GM13976 (cell line): ENCODE data around the gene UBE2R2.
"Not testable (repeated sequence)": the region's sequence is repeated elsewhere in the genome, so short reads cannot be mapped to it uniquely, and the experiment has no call there.

Experiments used
- DNase-seq: peaks from one replicate; pipeline ENCODE4 v3.0.0; 2012; ENCODE audit warnings: low spot score
- in situ Hi-C: fragments of 300-500 bp; cut with MboI; formaldehyde crosslinking; loops from one replicate; pipeline ENCODE4 v1.12.0; 2022; ENCODE audit warnings: low sequenced_read_pairs, mixed read lengths, inconsistent platforms; ENCODE audit not compliant: unreplicated experiment
- TF ChIP-seq, protein P1 (sequence below): IDR thresholded peaks from 2 replicates; pipeline ENCODE4 v1.5.1; 2012; ENCODE audit warnings: borderline replicate concordance, mild to moderate bottlenecking; ENCODE audit not compliant: insufficient read depth; ENCODE audit errors: extremely low read depth, missing control alignments, control extremely low read depth

UBE2R2 gene

GRCh38 chr9:33851301-33851700, 34.3 kb downstream of the UBE2R2 start:
- TF ChIP-seq, protein P1, sequence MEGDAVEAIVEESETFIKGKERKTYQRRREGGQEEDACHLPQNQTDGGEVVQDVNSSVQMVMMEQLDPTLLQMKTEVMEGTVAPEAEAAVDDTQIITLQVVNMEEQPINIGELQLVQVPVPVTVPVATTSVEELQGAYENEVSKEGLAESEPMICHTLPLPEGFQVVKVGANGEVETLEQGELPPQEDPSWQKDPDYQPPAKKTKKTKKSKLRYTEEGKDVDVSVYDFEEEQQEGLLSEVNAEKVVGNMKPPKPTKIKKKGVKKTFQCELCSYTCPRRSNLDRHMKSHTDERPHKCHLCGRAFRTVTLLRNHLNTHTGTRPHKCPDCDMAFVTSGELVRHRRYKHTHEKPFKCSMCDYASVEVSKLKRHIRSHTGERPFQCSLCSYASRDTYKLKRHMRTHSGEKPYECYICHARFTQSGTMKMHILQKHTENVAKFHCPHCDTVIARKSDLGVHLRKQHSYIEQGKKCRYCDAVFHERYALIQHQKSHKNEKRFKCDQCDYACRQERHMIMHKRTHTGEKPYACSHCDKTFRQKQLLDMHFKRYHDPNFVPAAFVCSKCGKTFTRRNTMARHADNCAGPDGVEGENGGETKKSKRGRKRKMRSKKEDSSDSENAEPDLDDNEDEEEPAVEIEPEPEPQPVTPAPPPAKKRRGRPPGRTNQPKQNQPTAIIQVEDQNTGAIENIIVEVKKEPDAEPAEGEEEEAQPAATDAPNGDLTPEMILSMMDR, result no peak
- DNase-seq, result no peak
- in situ Hi-C loops, result no loop called here

DNA sequence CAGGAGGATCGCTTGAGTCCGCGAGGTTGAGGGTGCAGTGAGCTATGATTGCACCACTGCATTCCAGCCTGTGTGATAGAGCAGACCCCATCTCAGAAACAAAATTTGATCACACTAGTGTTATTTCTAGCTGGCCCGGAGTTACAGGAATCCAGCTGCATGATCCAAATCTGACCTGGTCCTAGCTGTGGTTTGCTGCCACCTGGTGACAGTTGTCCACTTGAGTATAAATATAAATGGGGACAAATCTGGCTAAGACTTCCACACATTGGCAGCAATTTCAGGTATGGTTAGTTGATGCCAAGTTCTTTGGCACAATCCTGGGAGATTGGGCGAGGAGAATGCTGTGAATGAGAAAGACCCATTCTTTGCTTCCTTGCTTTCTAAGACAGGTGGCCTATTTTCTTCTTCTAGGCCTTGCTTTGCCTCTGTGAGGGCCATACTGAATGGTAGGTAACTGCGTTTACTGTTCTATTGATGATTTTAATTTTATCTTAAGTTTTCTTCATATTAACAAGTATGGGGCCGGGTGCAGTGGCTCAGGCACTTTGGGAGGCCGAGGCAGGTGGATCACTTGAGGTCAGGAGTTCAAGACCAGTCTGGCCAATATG, 35.4 kb downstream of the UBE2R2 start:
- TF ChIP-seq, protein P1, result peak; percentile 55
- DNase-seq, result peak; percentile 32
- in situ Hi-C loops, result no loop called here

DNA sequence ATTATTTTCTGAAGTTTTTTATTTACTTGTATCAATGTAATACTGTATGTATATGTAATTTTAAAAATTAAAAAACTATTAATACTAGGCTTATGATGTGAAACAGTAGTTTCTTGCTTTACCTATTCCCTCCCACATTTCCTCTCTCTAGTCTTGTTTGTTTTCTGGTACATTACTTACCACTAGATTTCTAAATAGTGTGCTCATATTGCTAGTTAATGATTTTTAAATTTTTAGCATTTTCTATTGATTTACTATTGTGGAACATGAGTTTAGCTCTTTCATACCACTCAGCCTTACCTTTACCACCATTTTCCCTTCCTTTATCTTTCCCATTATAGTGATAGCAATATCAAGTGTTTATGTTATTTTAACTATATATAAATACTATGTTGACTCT, 39.3 kb downstream of the UBE2R2 start:
- in situ Hi-C loops, result no loop called here
- TF ChIP-seq, protein P1, result no peak
- no peak for DNase-seq

DNA sequence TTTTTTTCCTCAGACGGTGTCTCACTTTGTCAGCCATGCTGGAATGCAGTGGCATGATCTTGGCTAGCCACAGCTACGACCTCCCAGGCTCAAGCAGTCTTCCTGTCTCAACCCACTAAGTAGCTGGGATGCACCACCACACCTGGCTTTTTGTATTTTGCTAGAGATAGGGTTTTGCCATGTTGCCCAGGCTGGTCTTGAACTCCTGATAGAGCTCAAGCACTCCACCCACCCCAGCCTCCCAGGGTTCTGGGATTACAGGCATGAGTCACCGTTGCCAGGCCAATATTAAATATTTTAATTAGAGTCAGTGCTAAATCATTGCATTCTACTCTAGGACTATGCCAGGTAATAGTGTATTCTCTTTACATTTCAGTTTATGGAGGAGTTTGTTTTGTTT, 41.5 kb downstream of the UBE2R2 start:
- no peak for DNase-seq
- in situ Hi-C loops, result no loop called here
- TF ChIP-seq, protein P1, result no peak

DNA sequence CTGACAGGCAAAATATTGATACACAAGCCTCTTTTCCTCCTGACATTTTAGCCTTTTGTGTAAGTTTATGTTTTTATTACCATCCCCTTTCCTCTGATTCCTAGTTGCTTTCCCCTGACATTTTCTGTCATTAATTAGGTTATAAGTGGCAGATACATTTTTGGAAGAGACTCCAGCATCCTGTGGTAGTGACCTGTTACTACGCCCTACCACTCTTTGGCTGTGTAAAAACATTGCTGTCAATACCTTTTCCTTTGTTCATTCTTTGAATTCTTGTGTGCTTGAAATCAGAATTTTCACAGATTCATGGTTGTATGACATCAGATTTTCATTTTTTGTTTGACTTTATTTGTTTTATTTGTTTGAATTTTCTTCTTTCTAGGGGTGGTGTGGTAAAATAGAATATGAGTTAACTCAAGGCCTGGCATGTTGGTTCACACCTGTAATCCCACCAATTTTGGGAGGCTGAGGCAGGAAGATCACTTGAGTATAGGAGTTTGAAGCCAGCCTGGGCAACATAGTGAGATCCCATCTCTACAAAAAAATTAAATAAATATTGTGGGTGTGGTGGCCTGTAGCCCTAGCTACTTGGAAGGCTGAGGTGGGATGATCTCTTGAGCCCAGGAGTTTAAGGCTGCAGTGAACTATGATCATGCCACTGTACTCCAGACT, 43.4 kb downstream of the UBE2R2 start:
- in situ Hi-C loops, result no loop called here
- TF ChIP-seq, protein P1, result no peak
- DNase-seq, result no peak

DNA sequence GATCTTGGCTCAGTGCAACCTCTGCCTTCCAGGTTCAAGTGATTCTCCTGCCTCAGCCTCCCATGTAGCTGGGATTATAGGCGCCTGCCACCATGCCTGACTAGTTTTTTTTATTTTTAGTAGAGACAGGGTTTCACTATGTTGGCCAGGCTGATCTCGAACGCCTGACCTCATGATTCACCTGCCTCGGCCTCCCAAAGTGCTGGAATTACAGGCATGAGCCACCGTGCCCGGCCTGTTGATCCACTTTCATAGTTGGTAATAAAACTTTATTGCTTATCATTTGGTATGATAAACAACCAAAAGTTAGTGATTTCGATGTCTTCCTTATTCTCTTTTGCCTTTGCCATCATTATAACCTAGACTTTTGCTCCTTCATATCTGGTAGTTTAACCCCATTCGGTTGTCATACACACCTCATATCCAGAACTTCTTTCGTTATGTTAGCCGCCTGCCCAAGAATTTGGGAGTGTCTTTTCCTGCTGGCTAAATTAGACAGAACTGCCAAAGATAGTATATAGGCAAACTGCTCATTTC, 45.0 kb downstream of the UBE2R2 start:
- in situ Hi-C loops, result no loop called here
- TF ChIP-seq, protein P1, result no peak
- DNase-seq, result no peak

DNA sequence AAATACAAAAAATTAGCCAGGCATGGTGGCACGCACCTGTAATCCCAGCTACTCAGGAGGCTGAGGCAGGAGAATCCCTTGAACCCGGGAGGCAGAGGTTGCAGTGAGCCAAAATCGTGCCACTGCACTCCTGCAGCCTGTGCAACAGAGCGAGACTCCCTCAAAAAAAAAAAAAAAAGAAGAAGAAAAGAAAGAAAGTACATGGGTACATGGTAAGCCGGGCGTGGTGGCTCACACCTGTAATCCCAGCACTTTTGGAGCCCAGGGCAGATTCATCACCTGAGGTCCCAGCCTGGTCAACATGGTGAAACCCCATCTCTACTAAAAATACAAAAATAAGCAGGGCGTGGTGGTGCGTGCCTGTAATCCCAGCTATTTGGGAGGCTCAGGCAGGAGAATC, 46.1 kb downstream of the UBE2R2 start:
- in situ Hi-C loops, DNase-seq: not testable (repeated sequence)
